Globus pallidus (tissue), 1 donor: ENCODE results near the gene TEC.
"Not testable (repeated sequence)": the region's sequence is repeated elsewhere in the genome, so short reads cannot be mapped to it uniquely, and the experiment has no call there.

Experiments
- DNase-seq: peaks from one replicate; pipeline ENCODE4 v3.0.0-alpha.2; 2015; ENCODE audit warnings: low spot score

Gene TEC

GRCh38 chr4:48195853-48196252 is 73.8 kb downstream of the TEC start:
- DNase-seq = no peak

GRCh38 chr4:48195374-48195773 is 74.3 kb downstream of the TEC start:
- DNase-seq = no peak

GRCh38 chr4:48194971-48195370 is 74.7 kb downstream of the TEC start:
- DNase-seq = no peak

GRCh38 chr4:48193921-48194468 is 75.6 kb downstream of the TEC start:
- no peak for DNase-seq

- DNase-seq = no peak
Observed at GRCh38 chr4:48193096-48193836, 76.4 kb downstream of the TEC start.

- DNase-seq = no peak
Observed at GRCh38 chr4:48191758-48192157, 77.9 kb downstream of the TEC start.

- DNase-seq = no peak
Observed at GRCh38 chr4:48190839-48191238, 78.8 kb downstream of the TEC start.

- DNase-seq = no peak
Observed at GRCh38 chr4:48189731-48190130, 79.9 kb downstream of the TEC start.

GRCh38 chr4:48188390-48188789 is 81.2 kb downstream of the TEC start:
- no peak for DNase-seq

- DNase-seq = no peak
Observed at GRCh38 chr4:48187813-48188212, 81.8 kb downstream of the TEC start.

- DNase-seq = not testable (repeated sequence)
Observed at GRCh38 chr4:48187066-48187465, 82.6 kb downstream of the TEC start.

GRCh38 chr4:48186394-48186793 is 83.2 kb downstream of the TEC start:
- DNase-seq = not testable (repeated sequence)

- DNase-seq = no peak
Observed at GRCh38 chr4:48184882-48185281, 84.8 kb downstream of the TEC start.

- DNase-seq = no peak
Observed at GRCh38 chr4:48180234-48180633, 89.4 kb downstream of the TEC start.

GRCh38 chr4:48178931-48179330 is 90.7 kb downstream of the TEC start:
- DNase-seq = no peak

- no peak for DNase-seq
Observed at GRCh38 chr4:48175806-48176205, 93.8 kb downstream of the TEC start.

GRCh38 chr4:48175328-48175727 is 94.3 kb downstream of the TEC start:
- DNase-seq = no peak

- no peak for DNase-seq
Observed at GRCh38 chr4:48173056-48173991, 96.3 kb downstream of the TEC start.

- no peak for DNase-seq
Observed at GRCh38 chr4:48172651-48173050, 97.0 kb downstream of the TEC start.

- no peak for DNase-seq
Observed at GRCh38 chr4:48169636-48170035, 100.0 kb downstream of the TEC start.

GRCh38 chr4:48167538-48168263 is 101.9 kb downstream of the TEC start:
- DNase-seq = no peak

- DNase-seq = not testable (repeated sequence)
Observed at GRCh38 chr4:48164561-48164960, 105.1 kb downstream of the TEC start.
